Activated CD4-positive, CD25-positive, alpha-beta regulatory T cell treated with anti-CD3 and anti-CD28 coated beads, Interleukin-2, amount 50 U/mL, for 72 hours (primary cell): ENCODE results near the gene DHRSX.
"Not testable (repeated sequence)": the region's sequence is repeated elsewhere in the genome, so short reads cannot be mapped to it uniquely, and the experiment has no call there.

ENCODE experiments used
- DNase-seq: peaks from one replicate; pipeline ENCODE4 v3.0.0; 2021

DHRSX gene

DNA sequence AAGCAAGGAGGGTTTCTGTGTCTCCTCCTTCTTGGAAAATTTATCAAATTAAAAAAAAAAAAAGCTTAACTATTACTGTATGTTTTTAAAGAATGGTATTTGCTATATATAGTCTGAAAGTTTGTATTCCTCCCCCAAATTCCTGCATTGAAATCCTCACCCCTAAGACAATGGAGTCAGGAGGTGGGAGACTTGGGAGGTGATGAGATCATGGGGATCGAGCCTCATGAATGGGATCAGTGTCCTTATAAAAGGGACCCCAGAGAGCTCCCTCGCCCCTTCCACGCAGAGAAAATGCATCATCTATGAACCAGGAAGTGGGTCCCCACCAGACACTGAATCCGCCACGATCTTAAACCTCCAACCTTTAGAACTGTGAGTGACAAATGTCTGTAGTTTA, 50.1 kb downstream of the DHRSX start:
- no peak for DNase-seq

DNA sequence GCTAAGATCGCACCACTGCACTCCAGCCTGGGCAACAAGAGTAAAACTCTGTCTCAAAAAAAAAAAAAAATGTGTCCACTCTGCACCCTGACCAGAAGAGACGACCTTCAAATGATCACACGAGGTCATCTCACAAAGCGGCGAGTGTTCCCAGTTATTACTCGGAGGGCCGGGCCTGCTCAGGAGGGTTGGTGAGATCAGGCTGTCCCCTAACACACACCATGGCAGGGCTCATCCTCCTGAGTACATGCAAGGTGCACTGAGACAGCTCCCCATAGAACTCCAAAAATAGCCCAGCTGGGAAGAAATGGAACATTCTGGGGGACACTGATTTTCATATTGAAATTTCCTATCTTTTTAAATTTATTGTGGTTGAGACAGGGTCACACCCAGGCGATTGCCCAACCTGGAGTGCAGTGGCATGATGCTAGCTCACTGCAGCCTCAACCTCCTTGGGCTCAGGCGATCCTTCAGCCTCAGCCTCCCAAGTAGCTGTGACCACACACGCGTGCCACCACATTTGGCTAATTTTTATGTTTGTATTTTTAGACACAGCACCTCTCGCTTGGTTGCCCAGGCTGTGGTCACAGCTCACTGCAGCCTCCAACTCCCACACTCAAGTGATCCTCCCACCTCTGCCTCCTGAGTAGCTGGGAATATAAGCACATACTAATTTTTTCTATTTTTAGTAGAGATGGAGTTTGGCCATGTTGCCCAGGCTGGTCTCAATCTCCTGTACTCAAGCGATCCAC, 51.5 kb downstream of the DHRSX start:
- DNase-seq = no peak

DNA sequence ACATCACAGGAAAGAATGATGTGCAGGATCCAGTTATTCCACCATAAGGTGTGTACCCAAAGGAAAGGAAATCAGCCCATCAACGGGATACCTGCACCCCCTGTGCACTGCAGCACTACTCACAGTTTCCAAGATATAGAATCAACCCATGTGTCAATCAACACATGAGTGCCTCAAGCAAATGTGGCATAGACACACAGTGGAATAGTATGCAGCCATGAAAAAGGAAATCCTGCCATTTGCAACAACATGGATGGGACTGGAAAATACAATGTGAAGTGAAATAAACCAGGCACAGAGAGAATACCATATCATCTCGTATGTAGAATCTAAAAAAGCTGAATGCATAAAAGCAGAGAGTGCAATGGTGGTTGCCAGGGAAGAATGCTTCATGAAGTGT, 53.3 kb downstream of the DHRSX start:
- DNase-seq = no peak

DNA sequence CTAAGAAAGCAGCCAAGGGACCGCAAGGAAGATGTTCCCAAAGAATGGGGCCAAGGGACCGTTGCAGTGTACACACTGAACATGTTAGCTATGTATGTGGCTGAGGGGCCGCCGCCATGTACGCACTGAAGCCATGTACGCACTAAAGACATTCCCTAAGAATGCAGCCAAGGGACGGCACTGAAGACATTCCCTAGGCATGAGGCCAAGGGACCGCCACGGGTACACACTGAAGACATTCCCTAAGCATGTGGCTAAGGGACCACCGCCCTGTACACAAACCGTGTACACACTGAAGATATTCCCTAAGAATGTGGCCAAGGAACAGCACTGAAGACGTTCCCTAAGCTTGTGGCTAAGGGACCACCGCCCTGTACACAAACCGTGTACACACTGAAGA, 54.0 kb downstream of the DHRSX start:
- no peak for DNase-seq

DNA sequence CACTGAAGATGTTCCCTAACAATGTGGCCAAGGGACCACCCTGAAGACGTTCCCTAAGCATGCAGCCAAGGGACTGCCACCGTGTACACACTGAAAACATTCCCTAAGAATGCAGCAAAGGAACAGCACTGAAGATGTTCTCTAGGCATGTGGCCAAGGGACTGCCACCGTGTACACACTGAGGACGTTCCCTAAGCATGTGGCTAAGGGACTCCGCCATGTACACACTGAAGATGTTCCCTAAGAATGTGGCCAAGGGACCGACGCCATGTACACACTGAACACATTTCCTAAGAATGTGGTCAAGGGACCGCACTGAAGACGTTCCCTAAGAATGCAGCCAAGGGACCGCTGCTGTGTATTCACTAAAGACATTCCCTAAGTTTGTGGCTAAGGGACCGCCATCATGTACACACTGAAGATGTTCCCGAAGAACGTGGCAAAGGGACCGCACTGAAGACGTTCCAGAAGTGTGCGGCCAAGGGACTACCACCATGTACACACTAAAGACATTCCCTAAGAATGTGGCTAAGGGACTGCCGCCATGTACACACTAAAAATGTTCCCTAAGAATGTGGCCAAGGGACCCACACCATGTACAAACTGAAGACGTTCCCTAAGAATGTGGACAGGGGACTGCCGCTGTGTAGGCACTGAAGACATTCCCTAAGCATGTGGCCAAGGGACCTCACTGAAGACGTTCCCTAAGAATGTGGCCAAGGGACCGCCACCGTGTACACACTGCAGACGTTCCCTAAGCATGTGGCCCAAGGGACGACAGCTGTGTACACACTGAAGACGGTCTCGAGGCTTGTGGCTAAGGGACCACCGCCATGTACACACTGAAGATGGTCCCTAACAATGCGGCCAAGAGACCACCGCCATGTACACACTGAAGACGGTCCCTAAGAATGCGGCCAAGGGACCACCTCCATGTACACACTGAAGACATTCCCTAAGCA, 54.8 kb downstream of the DHRSX start:
- DNase-seq = no peak

DNA sequence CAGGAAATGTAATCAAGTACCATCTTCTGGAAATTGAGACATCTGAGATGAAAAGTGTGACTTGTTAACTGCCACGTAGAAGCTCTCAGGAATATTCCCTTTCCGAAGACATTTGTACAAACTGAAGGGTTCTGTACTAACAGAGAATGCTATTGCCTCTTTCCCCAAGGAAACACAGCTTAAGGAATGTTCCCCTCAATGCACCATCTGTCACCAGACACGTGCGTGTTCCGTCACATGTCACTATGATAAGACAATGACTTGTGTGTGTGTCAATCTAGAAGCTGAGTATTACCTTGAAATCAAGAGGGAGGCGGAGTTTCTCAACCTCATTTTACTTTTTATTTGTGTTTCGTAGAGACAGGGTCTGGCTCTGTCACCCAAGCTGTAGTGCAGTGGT, 58.1 kb downstream of the DHRSX start:
- no peak for DNase-seq

DNA sequence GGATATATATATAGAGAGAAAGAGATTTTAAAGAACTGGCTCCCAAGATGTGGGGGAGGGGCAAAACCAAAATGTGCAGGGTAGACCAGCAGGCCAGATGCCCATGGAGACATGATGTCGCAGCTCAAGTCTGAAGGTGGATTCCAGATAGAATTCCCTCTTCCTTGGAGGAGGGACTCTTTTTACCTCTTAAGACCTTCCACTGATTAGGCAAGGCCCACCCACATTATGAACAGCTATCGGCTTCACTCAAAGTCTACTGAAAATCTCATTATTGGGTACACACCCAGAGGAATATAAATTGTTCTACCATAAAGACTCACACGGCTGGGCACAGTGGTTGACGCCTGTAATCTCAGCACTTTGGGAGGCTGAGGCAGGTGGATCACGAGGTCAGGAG, 59.3 kb downstream of the DHRSX start:
- DNase-seq = no peak

DNA sequence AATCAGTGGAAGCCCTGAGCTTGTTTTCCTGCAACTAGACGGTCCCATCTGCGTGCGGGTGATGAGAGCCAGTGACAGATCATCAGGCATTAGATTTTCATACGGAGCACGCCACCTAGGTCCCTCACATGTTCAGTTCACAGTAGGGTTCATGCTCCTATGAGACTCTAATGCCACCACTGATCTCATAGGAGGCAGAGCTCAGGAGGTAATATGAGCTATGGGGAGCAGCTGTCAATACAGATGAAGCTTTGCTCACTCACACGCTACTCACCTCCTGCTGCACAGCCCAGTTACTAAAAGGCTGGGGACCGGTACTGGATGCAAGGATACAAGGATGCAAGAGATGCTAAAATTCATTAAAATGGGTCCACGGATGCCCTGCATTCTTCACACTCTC, 61.2 kb downstream of the DHRSX start:
- DNase-seq = no peak

DNA sequence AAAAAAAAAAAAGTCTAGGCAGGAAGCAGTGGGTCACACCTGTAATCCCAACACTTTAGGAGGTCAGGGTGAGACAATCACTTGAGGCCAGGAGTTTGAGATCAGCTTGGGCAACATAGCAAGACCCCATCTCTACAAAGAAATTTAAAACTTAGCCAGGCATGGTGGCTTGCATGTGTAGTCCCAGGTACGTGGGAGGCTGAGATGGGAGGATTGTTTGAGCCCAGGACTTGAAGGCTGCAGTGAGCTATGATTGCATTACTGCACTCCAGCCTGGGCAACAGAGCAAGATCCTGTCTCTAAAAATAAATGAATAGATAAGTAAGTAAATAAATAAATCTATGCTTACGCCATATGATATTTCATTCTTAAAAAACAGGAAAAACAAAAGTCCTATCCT, 65.3 kb downstream of the DHRSX start:
- no peak for DNase-seq

DNA sequence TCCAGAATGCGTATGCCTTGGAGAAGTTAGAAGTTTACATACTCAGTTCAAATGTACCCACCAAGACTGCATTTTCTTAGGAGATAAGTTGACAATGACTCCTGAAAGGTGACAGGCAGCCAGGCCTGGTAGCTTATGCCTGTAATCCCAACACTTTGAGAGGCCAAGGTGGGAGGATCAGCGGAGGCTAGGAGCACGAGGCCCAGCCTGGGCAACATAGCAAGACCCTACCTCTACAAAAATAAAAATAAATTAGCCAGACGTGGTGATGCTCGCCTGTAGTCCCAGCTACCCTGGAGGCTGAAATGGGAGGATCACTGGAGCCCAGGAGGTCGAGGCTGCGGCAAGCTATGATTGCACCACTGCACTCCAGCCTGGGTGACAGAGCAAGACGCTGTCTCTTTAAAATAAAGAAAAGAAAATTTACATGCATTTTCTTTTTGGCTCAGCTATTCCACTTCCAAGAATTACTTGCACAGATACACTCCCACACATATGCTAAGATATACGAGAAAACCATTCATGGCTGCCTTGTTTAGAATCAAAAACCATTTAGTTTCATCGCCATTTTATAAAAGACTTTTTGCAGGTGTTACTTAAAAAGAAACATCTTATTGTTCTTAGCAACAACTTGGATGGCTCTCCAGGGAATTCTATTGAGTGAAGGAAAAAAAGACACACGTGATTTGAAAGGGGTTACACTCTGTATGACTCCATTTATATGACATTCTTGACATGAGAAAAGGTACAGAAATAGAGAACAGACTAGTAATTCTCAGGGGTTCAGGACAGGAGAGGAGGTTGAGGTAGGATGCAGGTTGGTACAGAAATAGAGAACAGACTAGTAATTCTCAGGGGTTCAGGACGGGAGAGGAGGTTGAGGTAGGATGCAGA, 66.3 kb downstream of the DHRSX start:
- DNase-seq = no peak

DNA sequence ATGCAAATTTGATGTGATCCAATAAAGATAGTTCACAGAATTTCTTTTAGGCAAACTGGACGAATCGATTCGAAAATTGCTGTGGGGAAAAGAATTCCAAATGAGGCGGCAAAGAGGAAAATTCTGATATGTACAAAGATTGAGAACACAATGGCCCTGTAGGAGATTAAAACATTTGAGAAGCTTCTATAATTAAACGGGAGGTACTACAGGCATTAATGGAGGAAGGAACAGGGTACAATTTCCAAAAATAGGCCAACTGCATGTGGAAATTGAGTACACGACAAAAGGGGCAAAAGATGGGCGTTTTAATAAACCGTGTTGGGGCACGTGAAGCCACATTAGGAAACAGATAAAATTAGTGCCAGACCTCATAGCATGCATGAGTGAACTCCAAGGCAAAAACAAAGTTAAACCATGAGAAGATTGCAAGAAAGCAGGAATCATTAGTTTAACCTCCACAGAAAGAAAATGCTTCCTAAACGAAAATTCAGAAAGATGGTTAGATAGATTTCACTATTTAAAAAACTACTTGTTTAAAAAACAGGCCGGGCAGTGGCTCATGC, 68.4 kb downstream of the DHRSX start:
- DNase-seq = no peak

DNA sequence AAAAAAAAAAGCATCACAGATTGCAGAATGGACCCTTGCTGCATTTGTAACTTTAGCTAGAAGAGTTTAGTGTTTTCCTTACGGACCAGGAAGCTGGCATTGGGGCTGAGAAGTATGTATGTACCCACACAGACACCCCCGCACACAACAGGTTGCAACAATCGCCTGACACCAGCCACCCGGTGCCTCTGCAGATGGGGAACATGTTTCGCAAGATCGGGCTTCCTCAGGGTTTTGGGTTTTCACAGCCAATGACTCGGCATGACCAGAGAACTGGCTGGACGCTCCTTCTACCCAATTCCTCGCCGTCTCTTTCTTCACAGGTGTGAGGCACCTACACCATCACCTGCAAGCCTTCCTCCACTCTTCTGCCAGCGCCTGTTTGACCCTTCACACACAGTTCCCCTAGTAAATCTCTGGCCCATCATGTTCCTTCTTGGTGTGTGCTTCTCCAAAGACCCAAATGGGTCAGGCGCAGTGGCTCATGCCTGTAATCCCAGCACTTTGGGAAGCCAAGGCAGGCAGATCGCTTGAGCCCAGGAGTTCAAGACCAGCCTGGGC, 70.4 kb downstream of the DHRSX start:
- no peak for DNase-seq

DNA sequence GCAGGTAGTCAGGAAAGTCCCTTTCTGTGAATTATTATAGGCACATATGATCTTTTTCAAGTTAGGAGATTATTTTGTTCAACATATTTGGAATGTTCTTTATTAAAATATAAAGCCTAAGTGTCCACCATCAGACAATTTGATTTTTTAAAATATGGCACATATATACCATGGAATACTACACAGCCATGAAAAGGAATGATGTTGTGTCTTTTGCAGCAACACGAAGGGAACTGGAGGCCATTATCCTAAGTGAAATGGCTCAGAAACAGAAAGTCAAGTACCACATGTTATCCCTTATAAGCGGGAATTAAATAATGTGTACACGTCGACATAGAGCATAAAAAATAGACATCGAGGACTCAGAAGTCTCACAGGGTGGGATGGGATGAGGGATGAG, 73.0 kb downstream of the DHRSX start:
- DNase-seq = no peak

DNA sequence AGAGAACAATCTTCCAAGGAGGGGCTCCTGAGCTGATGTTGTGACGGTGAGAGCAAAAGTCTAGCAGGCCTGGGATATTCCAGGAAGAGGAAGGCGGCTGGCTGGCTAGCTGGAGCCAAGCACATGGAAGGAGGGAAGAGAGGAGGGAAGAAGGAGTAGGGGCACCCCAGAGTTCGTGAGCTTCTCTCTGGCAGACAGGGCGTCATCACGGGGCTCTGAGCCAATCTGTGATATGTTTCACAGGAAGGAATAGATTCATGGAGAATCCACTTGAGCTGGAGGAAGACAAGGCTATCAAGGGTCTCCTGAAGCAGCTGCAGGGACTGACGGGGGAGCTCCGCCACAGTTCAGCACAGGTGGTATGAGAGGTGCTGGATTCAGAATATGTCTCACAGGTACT, 73.6 kb downstream of the DHRSX start:
- DNase-seq = no peak

DNA sequence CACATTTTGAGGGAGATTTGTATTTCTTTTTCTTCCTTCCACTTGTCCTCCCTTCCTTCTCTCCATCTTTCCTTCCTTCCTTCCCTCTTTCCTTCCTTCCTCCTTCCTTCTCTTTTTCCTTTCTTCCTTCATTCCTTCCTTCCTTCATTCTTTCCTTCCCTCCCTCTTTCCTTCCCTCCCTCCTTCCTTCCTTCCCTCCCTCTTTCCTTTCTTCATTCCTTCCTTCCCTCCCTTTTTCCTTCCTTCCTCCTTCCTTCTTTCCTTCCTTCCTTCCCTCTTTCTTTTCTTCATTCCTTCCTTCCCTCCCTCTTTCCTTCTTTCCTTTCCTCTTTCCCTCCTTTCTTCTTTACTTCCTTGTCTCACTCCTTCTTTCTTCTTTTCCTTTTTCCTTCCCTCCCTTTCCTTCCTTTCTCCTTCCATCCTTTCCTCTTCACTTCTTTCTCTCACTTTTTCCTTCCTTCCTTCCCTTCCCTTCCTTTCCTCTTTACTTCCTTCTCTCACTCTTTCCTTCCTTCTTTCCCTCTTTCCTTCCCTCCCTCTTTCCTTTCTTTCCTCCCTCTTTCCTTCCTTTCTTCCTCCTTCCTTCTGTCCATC, 74.4 kb downstream of the DHRSX start:
- DNase-seq = no peak

DNA sequence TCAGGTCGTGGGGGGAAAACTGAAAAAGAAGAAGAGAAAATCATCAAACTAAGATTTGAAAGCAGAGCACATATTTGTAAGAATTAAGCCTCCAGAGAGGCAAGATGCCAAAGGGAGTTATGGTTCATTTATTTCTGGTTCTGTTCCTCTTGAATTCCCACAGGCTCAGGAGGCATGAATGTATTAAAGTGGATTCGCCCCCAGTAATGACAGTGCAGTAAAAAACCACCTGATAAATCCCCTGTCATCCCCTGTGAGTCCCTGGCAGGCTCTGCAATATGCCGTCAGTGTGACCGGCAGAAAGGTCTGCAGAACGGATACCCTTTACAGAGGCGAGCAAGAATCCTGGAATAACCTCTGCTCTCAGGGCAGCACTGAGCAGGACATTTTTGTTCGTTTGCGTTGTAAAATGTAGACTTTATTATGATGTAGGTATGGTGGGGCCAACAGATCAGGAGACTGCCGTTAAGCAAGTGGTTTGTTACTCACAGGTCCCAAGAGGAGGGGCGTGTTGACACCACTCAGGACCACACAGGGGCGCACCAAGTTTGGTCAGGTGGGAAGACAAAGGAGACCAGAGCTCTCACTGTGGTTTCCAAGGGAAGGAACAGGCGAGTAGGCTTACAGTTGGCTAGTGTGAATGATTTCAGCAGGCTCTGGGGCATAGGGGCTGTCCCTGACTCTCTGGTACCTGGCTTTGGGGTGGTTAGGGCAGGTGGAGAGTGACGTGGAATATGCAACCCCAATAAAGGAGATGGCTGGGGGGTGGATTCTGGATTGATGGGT, 75.3 kb downstream of the DHRSX start:
- DNase-seq = no peak

DNA sequence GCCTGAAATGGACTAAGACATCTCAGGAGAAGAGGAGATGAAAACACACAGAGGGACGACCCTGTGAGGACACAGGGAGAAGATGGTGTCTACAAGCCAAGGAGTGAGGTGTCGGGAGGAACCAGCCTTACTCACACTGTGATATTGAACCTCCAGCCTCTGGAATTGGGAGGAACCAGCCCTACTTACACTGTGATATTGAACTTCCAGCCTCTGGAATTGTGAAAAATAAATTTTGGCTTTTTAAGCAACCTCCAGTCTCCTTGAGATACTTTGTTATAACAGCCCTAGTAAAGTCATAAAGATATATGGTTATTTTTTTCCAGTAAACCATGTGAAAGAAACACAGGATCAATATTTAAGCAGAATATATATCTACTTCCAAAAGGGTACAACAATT, 76.5 kb downstream of the DHRSX start:
- no peak for DNase-seq

DNA sequence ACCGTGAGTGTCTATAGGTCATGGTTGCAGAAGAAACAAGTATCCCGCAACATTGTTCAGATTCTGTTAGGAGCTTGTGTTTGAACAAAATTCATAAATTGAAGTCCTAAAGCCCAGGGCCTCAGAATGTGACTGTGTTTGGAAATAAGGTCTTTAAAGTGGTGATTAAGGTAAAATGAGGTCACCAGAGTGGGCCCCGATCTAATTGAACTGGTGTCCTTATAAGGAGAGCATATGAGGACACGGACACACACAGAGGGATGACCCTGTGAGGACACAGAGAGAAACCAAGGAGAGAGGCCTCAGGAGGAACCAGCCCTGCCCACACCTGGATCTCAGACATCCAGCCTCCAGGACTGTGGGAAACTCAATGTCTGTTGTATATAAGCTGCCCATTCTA, 76.9 kb downstream of the DHRSX start:
- no peak for DNase-seq

DNA sequence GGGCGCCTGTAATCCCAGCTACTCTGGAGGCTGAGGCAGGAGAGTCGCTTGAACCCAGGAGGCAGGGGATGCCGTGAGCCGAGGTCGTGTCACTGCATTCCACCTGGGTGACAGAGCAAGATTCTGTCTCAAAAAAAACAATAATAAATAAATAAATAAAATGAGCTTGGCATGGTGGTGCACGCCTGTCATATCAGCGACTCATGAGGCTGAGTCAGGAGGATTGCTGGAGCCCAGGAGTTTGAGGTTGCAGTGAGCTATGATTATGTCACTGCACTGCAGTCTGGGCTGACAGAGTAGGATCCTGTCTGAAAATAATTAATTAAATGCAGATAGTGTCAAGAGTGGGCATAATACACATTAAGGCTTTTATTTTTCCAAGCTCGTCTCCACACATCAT, 77.5 kb downstream of the DHRSX start:
- no peak for DNase-seq

DNA sequence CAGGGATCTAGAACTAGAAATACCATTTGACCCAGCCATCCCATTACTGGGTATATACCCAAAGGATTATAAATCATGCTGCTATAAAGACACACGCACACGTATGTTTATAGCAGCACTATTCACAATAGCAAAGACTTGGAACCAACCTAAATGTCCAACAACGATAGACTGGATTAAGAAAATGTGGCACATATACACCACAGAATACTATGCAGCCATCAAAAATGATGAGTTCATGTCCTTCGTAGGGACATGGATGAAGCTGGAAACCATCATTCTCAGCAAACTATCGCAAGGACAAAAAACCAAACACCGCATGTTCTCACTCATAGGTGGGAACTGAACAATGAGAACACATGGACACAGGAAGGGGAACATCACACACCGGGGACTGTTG, 81.4 kb downstream of the DHRSX start:
- not testable (repeated sequence) for DNase-seq

DNA sequence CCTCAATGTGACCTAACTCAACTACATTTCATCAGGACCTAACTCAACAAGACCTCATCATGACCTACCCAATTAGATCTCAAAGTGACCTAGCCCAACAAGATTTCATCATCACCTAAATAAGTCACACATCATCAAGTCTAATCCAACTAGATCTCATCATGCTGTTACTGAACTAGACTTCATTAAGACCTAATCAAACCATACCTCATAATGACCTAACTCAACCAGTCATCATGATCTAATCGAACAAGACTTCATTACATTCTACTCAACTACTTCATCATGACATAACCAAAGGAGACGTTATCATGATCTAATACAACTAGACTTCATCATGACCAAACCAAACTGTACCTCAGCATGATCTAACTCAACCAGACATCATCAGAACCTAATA, 82.8 kb downstream of the DHRSX start:
- no peak for DNase-seq
